ENCODE data around the gene MAN2A2.

- TF ChIP-seq CTCF (conservative IDR thresholded peaks at IDR 0.05) (no peak), ZFX (IDR thresholded peaks at IDR 0.05) (no peak)
Observed at GRCh38 chr15:90921887-90922286, 18.8 kb downstream of the MAN2A2 start.

Measured in C4-2B (cell line).